ENCODE measurements around the gene SLC39A1. TPM values are rescaled to one million over a fixed set of nuclear protein-coding genes. Genes with fewer than 3 reads are reported as not detected.

The SLC39A1 gene
- total RNA-seq, 1 experiment from 2014 or later = 226 TPM

DNA sequence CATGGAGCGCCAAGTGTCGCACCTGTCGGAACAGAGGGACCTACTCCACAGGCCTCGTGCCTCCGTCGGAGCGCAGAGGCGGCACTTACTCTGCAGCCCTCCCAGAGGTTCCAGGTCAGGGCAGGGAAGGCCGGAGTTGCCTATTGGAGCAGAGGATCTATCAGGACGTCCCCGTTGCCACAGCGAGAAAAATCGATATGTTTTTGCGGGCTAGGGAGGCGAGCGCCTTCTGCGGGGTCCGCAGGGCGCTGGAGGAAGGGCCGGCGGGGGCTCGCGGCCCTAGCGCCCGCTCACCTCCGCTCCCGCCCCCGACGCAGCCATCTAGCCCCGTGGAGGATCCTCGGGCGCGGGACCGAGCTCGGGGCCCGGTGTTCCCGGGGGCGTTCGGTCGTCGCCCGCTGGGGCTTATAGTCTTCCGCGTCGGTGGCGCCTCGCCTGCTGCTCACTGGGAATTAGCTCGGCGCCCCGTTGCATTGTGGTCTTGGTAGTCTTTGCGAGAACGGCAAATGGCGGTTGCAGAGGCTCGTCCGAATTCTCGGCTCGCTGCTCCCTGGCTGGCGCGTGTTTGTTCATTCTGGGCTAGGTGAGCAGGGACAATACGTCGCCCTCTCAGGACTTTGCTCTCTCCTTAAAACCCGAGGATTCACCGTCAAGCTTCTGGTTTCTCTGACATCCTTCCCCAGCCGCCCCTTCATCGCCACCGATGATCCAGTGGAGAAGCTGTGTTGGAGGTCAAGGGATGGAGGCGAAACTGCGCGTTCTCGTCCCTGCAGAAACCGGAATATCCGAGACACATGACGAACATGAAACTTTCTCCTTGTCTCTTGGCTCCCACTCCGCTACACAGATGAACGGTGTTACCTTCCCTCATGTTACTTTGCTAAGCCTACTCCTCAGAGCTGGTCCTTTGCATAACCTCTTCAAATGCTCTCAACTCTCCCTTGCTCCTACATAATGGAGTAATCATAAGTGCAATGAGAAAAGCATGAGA is 14.2 kb upstream of the SLC39A1 start, which contains the start of gene JTB:
JTB (minus strand) TSS at position 425 of the 991 bp plus-strand sequence; CDS start at position 3, 422 bp downstream.
- DNase-seq (ENCODE audit: low spot score) = peak; percentile 91

DNA sequence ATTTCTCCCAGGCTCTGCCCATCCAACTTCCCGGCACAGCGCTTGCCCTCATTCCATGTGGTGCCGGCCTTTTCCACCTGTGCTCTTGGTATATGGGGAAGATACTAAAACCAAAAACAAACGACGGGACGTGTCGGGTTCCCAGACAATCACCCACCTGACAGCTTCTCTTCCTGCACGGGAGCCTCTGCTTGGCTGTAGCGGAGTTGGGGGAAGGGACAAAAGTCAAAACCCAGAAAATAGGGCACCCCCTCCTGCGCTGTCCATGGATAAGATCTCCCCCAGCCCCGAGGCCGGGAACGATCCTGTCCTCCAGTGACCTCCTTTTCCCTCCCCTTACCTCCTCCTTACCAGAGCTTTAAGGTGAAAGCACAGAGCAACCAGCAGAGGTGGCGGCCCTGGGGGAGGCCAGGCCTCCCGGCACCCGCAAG is 13.5 kb upstream of the SLC39A1 start:
- DNase-seq (ENCODE audit: low spot score) = no peak

DNA sequence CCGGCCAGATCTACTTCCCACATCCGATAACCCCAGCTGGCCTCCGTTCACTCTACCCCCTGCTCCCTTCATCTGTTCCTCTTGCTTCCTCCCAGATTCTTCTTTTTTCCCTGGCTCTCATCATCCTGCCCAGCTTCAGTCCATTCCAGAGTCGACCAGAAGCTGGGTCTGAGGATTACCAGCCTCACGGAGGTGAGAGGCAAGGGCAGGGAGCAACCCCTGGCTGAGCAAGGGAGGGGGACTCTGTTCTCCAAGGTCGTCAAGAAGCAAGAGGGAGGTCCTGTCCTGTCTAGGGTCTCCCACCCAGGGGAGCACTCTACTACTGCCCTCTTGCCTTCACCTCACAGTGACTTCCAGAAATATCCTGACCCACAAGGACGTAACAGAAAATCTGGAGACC is 10.2 kb upstream of the SLC39A1 start:
- no peak for DNase-seq (ENCODE audit: low spot score)

DNA sequence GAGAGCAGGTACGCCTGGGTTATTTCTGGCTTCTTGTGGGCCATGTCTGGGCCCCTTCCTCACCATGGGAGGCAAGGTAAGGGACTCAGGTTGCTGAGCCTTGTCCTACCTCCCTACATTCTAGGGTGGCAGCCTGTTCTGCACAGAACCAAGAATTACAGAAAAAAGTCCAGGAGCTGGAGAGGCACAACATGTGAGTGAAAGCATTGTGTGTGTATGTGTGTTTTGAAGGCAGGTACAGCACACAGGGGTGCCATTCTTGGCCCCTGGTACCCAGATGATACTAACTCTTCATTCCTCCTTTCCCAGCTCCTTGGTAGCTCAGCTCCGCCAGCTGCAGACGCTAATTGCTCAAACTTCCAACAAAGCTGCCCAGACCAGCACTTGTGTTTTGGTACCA is 9.7 kb upstream of the SLC39A1 start:
- no peak for DNase-seq (ENCODE audit: low spot score)

DNA sequence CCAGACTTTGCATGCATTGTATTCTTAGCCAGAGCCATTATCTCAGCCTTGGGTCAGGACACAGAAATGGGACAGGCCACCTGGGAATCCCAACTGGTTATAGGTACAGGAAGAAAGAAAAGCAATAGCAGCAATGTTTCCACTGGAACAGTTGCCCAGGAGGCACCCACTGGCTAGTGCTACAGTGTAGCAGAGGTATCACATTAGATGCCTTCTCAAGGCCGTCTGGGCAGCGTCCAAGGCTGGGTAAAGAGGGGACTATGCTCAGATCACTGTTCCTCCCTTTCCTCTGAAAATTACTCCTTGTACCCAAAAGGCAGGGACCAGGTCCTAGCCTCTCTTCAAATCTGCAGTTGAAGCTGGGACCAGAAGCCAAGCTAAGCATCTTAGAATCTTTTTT is 7.0 kb upstream of the SLC39A1 start:
- DNase-seq (ENCODE audit: low spot score) = no peak

DNA sequence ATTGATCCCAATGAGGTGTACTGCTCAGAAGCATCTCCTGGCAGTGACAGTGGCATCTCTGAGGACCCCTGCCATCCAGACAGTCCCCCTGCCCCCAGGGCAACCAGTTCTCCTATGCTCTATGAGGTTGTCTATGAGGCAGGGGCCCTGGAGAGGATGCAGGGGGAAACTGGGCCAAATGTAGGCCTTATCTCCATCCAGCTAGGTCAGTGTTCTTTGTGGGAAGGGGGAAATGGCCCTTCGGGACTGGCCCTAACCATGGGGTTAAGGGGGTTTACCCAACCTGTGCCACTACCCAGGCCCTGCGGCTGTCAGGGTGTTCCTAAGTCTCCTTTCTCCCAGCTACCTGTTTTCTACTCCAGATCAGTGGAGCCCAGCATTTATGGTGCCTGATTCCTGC is 5.6 kb upstream of the SLC39A1 start:
- no peak for DNase-seq (ENCODE audit: low spot score)

DNA sequence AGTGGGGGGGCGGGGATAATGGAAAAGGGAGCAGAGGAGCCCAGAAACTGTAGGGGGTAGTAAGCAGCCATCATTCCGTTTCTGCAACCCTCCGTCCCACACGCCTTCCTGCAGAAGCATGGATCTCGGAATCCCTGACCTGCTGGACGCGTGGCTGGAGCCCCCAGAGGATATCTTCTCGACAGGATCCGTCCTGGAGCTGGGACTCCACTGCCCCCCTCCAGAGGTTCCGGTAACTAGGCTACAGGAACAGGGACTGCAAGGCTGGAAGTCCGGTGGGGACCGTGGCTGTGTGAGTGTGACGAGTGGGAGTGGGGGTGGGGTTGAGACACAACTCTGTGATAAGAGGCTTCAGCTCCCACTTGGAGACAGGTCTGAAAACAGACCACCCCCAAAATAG is 5.1 kb upstream of the SLC39A1 start:
- no peak for DNase-seq (ENCODE audit: low spot score)

DNA sequence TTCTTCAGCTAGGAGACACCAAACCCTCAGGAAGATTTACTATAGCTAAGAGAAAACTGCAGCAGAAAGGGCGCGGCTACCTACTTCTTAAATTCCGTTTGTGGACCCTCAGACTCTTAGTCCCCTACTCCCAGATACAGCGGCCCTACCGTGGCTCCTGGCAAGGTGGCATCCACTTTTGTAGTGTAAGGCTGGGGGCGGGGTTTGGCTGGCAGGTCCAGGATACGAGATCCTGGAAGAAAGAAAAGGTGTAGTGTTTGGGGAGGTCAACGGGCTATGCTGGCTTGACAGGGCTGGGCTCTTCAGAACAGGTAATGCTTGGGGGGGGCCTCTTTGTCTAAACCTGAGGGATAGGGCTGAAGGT is 4.6 kb upstream of the SLC39A1 start:
- DNase-seq (ENCODE audit: low spot score) = no peak

DNA sequence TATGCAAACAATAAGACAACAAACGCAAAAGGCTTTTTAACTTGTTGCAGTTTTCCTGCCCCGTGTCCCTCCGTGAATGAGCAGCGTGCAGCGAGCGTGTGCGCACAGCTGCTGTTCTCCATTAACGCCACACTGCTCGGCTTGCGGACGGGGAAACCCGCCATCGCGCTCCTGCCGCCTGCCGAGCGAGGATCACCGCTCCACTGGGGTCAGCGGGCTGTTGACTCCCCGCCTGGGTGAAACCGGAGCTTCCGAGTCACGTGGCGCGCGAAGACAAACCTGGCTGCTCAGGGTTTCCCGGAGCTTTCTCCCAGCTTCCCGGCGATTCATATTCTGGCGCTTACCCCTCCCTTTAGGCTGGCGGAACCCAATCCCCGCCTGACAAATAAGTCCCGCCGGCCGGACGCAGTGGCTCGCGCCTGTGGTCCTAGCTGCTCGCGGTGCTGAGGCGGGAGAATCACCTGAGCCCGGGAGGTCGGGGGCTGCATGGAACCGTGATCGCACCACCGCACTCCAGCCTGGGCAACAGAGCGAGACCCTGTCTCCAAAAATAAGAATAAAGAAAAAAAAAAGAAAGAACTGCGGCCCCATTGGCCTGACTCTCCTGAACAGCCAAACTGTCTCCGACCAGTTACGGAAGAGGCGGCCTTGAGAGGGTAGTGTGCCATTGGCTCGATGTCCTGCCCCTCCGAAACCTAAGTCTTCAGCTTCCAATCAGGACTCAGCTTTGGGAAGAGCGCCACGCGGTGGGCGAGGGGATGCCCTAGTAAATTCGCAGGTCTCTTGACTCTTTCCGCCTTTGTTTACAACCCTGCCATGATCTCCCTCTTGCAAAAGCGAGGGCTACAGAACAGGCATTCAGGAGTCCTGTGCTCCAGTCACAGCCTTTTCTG is 4.0 kb upstream of the SLC39A1 start, which contains the start of gene CREB3L4:
CREB3L4 (plus strand) TSS at position 796 of the 893 bp plus-strand sequence. CDS start 624 bp downstream, outside the sequence.
- DNase-seq (ENCODE audit: low spot score) = peak; percentile 96

DNA sequence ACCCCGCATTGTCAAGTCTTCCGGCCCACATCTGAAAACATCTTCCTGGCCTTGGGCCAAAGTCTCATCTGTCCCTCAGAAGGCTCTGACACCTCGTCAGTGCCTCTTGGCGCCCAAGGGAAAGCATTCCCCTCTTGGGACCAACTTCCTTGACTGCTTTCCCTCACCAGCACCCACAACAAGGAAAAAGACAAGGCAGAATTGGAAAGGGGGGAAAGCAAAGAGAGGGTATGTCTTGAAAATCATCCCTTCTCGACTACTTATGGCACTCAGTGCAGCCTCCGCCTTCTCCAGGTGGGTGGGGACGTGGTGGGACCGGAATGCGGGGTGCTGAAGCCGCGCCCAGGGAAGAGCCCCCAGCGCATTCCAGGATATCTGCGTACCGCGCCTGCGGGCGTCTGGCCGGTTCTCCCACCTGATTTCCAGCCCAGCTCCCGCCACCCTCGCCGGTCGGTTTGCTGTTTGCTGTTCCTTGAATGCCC is 554 bp upstream of the SLC39A1 start:
- peak; percentile 88 for DNase-seq (ENCODE audit: low spot score)

DNA sequence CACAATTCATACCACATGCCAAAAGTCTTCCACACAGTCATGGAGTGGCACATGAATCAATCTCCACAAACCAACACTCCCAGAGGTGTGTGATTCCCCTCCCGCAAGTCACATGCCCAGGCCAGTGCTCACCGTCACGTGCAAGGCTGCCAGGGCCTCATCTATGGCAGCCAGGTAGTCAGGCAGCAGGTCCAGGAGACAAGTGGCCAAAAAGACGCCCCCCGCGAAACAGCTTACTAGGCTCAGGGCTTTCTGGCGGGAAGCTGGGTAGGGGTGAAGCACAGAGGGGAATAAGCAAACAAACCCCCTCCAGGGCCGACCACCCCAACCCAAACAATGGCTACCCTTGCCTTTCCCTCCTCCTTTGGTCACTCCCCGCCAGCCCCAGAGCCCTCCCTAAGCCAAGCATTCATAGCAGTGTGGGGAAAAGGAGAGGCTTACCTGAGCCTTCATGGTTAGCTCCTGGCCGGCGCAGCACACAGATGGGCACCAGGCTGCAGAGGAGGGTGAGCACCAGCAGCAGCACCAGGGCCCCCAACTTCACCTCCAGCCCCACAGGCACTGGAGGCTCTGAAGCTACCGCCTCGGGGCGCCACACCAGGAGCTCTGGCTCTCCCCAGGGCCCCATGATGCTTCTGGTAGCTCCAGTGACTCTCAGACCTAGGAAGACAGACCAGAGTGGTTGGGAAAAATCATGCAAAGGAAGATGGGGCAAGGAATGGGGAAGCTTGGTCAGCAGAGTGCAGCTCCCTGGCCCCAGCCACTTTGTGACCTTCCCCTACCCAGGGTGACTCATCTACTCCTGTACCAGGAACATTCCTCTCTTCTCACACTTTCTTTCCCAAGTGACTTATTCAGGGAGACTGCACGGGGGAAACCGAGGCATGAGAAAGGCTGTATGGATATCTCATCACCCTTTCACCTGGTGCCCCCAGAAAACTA is 978 bp downstream of the SLC39A1 start:
- DNase-seq (ENCODE audit: low spot score) = peak; percentile 60

DNA sequence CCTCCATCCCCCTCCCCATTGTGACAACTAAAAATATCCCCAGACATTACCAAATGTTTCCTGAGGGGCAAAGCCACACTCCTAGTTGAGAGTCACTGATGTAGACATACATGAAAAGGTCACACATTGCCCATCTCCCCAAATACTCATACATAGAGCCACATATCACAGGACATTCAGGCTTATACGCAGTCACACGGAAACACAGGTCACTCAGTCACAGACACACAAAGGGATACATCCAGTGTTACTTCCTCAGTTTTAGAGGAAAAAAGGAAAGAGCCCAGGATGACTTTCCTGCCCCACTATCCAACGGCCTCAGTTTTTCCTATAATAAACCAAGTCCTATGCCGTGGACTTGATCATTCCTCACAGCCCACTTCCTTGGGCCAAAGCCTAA is 1.9 kb downstream of the SLC39A1 start:
- no peak for DNase-seq (ENCODE audit: low spot score)

DNA sequence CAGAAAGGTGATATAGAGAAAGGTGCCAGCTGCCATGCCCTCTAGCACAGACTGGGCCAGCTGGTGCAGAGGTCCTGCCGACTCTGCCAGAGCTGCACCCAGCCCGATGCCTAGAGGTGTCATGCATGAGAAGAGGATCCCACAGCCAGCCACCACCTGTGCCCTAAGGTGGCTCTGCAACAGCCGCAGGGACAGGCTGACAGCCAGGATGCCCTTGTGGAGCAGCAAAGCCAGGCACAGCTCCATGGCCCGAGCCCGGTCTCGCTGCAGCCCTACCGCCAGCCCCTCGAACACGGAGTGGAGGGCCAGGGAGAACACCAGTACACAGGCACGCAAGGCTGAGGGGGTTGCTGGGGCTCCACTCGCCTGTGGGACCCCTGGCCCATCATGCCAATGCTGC is 3.1 kb downstream of the SLC39A1 start:
- no peak for DNase-seq (ENCODE audit: low spot score)

DNA sequence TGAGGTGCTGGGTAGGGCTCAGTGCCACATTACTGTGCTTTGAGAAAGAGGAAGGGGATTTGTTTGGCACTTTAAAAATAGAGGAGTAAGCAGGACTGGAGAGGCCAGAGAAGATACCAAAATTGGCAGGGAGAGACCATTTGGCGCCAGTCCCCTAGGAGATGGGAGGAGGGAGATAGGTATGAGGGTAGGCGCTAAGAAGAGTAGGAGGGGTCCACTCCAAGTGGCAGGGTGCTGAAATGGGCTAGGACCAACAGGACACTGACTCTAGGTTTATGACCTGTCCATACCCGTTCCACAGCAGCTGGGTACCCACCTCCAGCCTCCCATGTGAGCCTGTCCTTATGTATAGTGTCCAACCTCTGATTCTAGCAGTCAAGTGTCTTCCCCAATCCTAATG is 3.9 kb downstream of the SLC39A1 start:
- DNase-seq (ENCODE audit: low spot score) = no peak

DNA sequence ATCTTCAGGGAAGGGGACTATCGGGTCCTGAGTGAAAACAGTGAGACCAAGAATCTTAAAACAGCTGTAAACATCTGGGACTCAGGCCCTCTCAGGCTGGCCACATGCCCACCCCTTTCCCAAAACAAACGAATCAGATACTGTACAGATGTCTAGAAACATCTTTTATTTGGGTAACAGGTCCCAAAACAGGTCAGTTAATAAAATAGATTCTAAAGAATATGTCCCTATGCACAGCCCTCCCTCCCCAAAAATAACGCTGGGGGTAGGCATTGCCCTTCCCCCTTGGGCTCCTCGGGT is 4.4 kb downstream of the SLC39A1 start:
- DNase-seq (ENCODE audit: low spot score) = no peak

DNA sequence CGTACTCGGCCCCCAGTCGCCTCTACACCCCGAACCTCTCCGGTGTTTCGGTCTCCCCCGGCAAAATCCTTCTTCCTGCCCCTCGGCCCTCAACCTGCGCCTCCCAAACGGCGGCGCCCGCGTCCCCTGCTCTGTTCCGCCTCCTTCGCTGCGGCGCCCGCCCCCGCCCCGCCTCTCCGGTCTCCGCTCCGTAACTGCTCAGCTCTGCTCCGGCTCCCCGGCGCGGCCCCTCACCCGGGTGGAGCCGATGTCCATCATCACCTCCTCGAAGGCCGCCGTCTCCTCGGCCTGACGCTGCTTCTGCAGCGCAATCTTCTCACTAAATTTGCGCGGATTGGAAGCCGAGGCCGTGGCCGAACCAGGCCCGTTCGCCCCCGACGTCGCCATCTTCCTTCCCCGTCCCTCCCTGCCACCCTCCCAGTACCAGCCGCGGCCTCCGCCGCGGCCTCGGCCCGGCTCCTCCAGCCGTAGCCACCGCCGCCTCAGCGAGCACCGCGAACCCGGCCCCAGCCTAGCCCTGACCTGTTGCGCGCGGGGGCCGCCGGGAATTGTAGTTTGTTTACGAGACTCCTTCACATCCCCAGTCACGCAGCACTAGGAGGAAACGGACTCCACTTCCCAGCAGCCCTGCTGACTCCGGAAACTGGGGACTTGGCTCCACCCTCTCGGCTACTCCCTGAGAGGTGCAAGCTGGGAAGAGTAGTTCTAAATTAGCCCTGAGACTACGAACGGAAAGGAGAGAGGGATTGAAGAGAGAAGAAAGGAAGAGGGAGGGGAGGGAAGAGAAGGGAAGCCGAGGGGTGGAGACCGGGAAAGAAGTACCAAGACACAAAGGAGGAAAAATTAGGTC is 5.0 kb downstream of the SLC39A1 start, which contains the start of gene CRTC2:
CRTC2 (minus strand) TSS at position 502 of the 850 bp plus-strand sequence; CDS start at position 387, 115 bp downstream.
- DNase-seq (ENCODE audit: low spot score) = peak; percentile 98

DNA sequence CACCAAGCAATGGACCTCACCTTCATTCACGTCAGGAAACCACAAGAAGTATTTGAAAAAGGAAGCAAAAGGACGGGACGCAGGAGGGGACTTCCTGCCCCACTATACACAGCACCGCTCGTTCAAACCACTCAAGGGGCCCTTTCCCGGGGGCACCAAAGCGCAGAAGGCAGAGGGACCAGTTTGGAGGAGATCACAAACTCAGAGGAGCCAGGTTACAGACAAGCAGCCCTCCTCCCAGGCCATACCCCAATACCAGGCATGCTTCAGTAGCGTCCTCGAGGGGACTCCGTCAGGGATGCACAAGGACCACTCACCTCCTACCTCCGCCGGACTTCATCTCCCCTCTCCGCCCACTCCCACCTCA is 5.6 kb downstream of the SLC39A1 start:
- no peak for DNase-seq (ENCODE audit: low spot score)

DNA sequence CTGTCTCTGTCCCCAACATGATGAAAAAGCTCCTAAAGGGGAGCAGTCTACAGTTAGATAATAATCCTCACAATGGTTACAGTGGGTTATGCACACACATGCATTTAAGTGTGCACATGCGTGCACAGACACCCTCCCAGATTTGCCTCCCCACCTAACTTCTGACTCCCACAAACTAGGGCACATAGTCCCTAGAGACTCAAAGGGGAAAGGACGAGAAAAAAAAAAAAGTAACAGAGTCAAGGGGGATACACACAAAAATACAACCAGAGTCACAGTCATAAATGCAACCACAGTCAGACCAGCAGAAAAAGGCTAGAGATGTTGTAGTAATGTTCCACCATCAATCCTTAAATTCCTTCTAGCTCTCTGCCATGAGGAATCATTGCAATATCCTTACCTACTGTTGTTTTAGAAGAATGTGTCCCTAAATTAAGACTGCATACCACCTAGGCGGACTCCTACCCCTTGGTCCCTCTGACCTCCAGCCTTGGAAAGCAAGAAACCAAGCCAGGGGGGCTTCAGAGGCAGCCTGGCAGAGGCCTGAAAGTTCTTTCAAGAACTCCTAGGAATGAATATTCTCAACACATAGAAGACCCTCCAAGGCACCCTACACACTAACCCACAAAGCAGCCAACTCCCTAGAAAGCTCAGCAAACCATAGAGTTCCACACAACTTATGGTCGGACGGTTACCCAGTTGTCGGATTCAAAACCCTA is 6.2 kb downstream of the SLC39A1 start:
- DNase-seq (ENCODE audit: low spot score) = no peak

DNA sequence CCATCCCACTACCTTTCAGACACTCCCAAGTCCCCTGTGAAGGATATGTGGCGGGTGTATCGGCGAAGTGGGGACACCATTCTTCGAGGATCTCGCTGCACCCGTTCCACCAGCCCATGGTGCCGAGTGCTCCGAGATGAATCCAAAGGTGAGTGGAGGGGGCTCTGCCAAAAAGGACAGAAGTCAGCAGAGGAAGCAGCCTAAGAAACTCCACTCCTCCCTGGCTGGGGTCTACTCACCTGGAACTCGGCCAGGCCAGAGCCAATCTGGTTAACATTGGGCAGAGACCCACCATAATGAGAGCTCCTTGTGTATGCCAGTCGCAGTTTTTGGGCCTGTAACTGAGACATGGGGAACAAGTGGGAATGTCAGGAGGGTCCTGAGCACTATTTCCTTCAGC is 8.5 kb downstream of the SLC39A1 start:
- DNase-seq (ENCODE audit: low spot score) = no peak

All from HT-29 (cell line).